Right lobe of liver (tissue), 6 donors: Measurements from ENCODE around the gene UBE2S. TPM values are rescaled to one million over a fixed set of nuclear protein-coding genes. Genes with fewer than 3 reads are reported as not detected.

Source experiments
- ATAC-seq, 4 donors: fragments of 200-7000 bp; cut with Tn5 transposase; one replicate each; pipeline ENCODE4 v1.9.1; 2020; ENCODE audit warnings: mild to moderate bottlenecking in 4 of 4, moderate library complexity in 4 of 4
- DNase-seq, 3 donors: peaks; one replicate each; pipeline ENCODE4 v3.0.0-alpha.2; 2020
- H3K27ac ChIP-seq, 3 donors: fragments of 200-600 bp; one replicate each; pipeline ENCODE4 v1.8.0; 2022
- H3K27me3 ChIP-seq, 2 donors: fragments of 200-600 bp; one replicate each; pipeline ENCODE4 v1.8.0; 2022
- H3K36me3 ChIP-seq, 4 donors: fragments of 200-600 bp; sonication (generic) in 1 of 4; one replicate each; pipeline versions ENCODE4 v1.5.1 to v1.8.0; 2017 to 2022; ENCODE audit warnings: control low read depth in 1 of 4
- H3K4me1 ChIP-seq, 4 donors: fragments of 200-600 bp; sonication (generic) in 1 of 4; one replicate each; pipeline versions ENCODE4 v1.5.1 to v1.8.0; 2017 to 2022; ENCODE audit warnings: control low read depth in 1 of 4
- H3K4me3 ChIP-seq, 3 donors: fragments of 200-600 bp; one replicate each; pipeline ENCODE4 v1.8.0; 2022
- H3K9me3 ChIP-seq, 4 donors: fragments of 200-600 bp; sonication (generic) in 1 of 4; one replicate each; pipeline versions ENCODE4 v1.5.1 to v1.8.0; 2017 to 2022; ENCODE audit warnings: control low read depth in 1 of 4
- CTCF ChIP-seq, 4 donors: fragments of 200-600 bp in 3 of 4; fragments of 450-650 bp in 1 of 4; IDR thresholded peaks; one replicate each; pipeline versions ENCODE4 v1.5.1 to v1.8.0; 2016 to 2022; ENCODE audit warnings: antibody characterized with exemption in 4 of 4, mild to moderate bottlenecking in 2 of 4
- POLR2A ChIP-seq: fragments of 450-650 bp; IDR thresholded peaks from one replicate; pipeline ENCODE4 v1.6.1; 2017; ENCODE audit warnings: antibody characterized with exemption, mild to moderate bottlenecking
- WGBS: methylation state at CpG from one replicate; pipeline ENCODE4 v1.1.6; 2018; ENCODE audit warnings: low coverage, low lambda C conversion rate; ENCODE audit not compliant: insufficient coverage; ENCODE audit errors: missing lambda C conversion rate; 5-methylcytosine and 5-hydroxymethylcytosine counted together
- intact Hi-C, 2 donors: fragments of 100-400 bp; cut with DNase I; formaldehyde crosslinking; loops; one replicate each; pipeline versions ENCODE4 v1.11.2 to v1.14.1; 2022
- total RNA-seq, 6 experiments: library from RNA; depleted of rRNA in 2 of 6; stranded (reverse); fragments of >200 nt in 2 of 6; fragmentation: NEBNext Ultra II Directional in 3 of 6; extraction: Animal tissue kit (Norgen Biotek cat#: 25700) in 3 of 6; gene quantifications; one replicate each; pipeline versions ENCODE4 v1.1.0 to v1.2.4, GENCODE V29; 2016 to 2023
- donor health status: DM: no; HTN: yes; CAD: no.
- donor health status: DM: no; HTN: no; CAD: no.
- donor health status: DM: no; HTN: no; CAD: no.
- donor health status: DM: no; HTN: yes; CAD: no.
- donor health status: DM: no; HTN: yes; CAD: no.

UBE2S gene
- total RNA-seq, 6 experiments from 2014 or later, result 4.3 to 16.4 (median 9.1) TPM

GRCh38 chr19:55443824-55444480 lies 36.4 kb upstream of the UBE2S start:
- peaks cover 0 to 10% of the 10 kb centered on the region in 2 donors for H3K27me3 ChIP-seq
- DNase-seq (no peak), ATAC-seq (no peak)
- TF ChIP-seq CTCF (IDR thresholded peaks at IDR 0.05), result no peak
- no peak for TF ChIP-seq POLR2A
- H3K9me3 ChIP-seq, result no peaks in the 10 kb centered on the region
- H3K4me1 ChIP-seq, result no peaks in the 10 kb centered on the region
- no peak overlapping the region for H3K4me3 ChIP-seq
- intact Hi-C loops, result no loop called here
- H3K36me3 ChIP-seq, result no peaks in the 10 kb centered on the region
- WGBS, result 25% methylated on average over 18 of the region's 18 CpGs
- no peak overlapping the region for H3K27ac ChIP-seq

- Histone ChIP-seq H3K27me3 (peaks cover 0 to 10% of the 10 kb centered on the region in 2 donors), H3K4me1 (no peaks in the 10 kb centered on the region), H3K4me3 (no peak within 1 kb of the TSS), H3K27ac (no peak within 1 kb of the TSS), H3K9me3 (no peaks in the 10 kb centered on the region), H3K36me3 (no peaks in the 10 kb centered on the region)
- 4% methylated on average over 39 of the region's 43 CpGs for WGBS
- no peak for TF ChIP-seq POLR2A
- TF ChIP-seq CTCF (IDR thresholded peaks at IDR 0.05), result no peak
- intact Hi-C loops, result no loop called here
- ATAC-seq (no peak), DNase-seq (peak in 1 of 3 donors; percentile 28)
Observed at GRCh38 chr19:55443045-55443823, 35.6 kb upstream of the UBE2S start, which contains the start of gene SHISA7. Gene SHISA7 (minus strand): TSS chr19:55443300. CDS start chr19:55442863, 437 bp downstream.

GRCh38 chr19:55442372-55442961 lies 34.9 kb upstream of the UBE2S start:
- DNase-seq (peak in 1 of 3 donors; percentile 33), ATAC-seq (no peak)
- Histone ChIP-seq H3K27ac (no peak overlapping the region), H3K4me1 (no peaks in the 10 kb centered on the region), H3K36me3 (no peaks in the 10 kb centered on the region), H3K4me3 (no peak overlapping the region), H3K27me3 (peaks cover 0 to 10% of the 10 kb centered on the region in 2 donors), H3K9me3 (no peaks in the 10 kb centered on the region)
- 1% methylated on average over 16 of the region's 72 CpGs for WGBS
- intact Hi-C loops, result no loop called here
- TF ChIP-seq CTCF (IDR thresholded peaks at IDR 0.05), result no peak
- no peak for TF ChIP-seq POLR2A

- Histone ChIP-seq H3K27me3 (peaks cover 0 to 10% of the 10 kb centered on the region in 2 donors), H3K27ac (no peak overlapping the region), H3K4me1 (no peaks in the 10 kb centered on the region), H3K9me3 (no peaks in the 10 kb centered on the region), H3K36me3 (no peaks in the 10 kb centered on the region), H3K4me3 (no peak overlapping the region)
- TF ChIP-seq POLR2A, result no peak
- no peak for TF ChIP-seq CTCF (IDR thresholded peaks at IDR 0.05)
- peak in 1 of 3 donors; percentile 36 for DNase-seq
- intact Hi-C loops, result no loop called here
- WGBS, result 6% methylated on average over 13 of the region's 39 CpGs
- peak in 1 of 4 donors; percentile 33 for ATAC-seq
Observed at GRCh38 chr19:55441692-55442321, 34.2 kb upstream of the UBE2S start.
